Heart left ventricle (tissue), 16 donors: ENCODE measurements around the gene TJP3. TPM values are rescaled to one million over a fixed set of nuclear protein-coding genes. Genes with fewer than 3 reads are reported as not detected.

Experiments used
- ATAC-seq, 4 donors: fragments of 200-7000 bp; cut with Tn5 transposase; one replicate each; pipeline ENCODE4 v1.9.1; 2020 to 2022; ENCODE audit warnings: moderate library complexity in 4 of 4, mild to moderate bottlenecking in 3 of 4, moderate number of reproducible peaks in 1 of 4
- DNase-seq, 5 donors: peaks; one replicate each; pipeline ENCODE4 v3.0.0-alpha.2; 2020
- H3K27ac ChIP-seq, 12 donors: fragments of 200-600 bp; sonication (generic) in 4 of 12; one replicate each; pipeline versions ENCODE4 v1.5.0 to v1.8.0; 2016 to 2022; ENCODE audit warnings: mild to moderate bottlenecking in 2 of 12
- H3K27me3 ChIP-seq, 9 donors: fragments of 200-600 bp; sonication (generic) in 2 of 9; one replicate each; pipeline versions ENCODE4 v1.5.1 to v1.8.0; 2016 to 2022; ENCODE audit warnings: mild to moderate bottlenecking in 3 of 9
- H3K36me3 ChIP-seq, 9 donors: fragments of 200-600 bp; sonication (generic) in 2 of 9; one replicate each; pipeline versions ENCODE4 v1.5.0 to v1.8.0; 2018 to 2022; ENCODE audit warnings: mild to moderate bottlenecking in 2 of 9
- H3K4me1 ChIP-seq, 12 donors: fragments of 200-600 bp; sonication (generic) in 4 of 12; one replicate each; pipeline versions ENCODE4 v1.5.0 to v1.8.0; 2016 to 2022; ENCODE audit warnings: mild to moderate bottlenecking in 3 of 12
- H3K4me3 ChIP-seq, 12 donors: fragments of 200-600 bp; sonication (generic) in 4 of 12; one replicate each; pipeline versions ENCODE4 v1.5.0 to v1.8.0; 2017 to 2022; ENCODE audit warnings: mild to moderate bottlenecking in 9 of 12, moderate library complexity in 4 of 12
- H3K9me3 ChIP-seq, 12 donors: fragments of 200-600 bp; sonication (generic) in 4 of 12; one replicate each; pipeline versions ENCODE4 v1.5.0 to v1.8.0; 2016 to 2022; ENCODE audit warnings: mild to moderate bottlenecking in 1 of 12
- CTCF ChIP-seq, 12 donors: fragments of 200-600 bp; sonication (generic) in 4 of 12; IDR thresholded peaks; one replicate each; pipeline versions ENCODE4 v1.5.0 to v1.8.0; 2018 to 2022; ENCODE audit warnings: antibody characterized with exemption in 12 of 12, mild to moderate bottlenecking in 5 of 12
- POLR2A ChIP-seq, 2 donors: fragments of 450-650 bp; IDR thresholded peaks; one replicate each; pipeline ENCODE4 v1.6.1; 2017; ENCODE audit warnings: antibody characterized with exemption in 2 of 2, mild to moderate bottlenecking in 2 of 2, moderate library complexity in 2 of 2
- WGBS, 4 donors: extraction: QIAGEN DNeasy Blood & Tissue Kit in 2 of 4; methylation state at CpG; one replicate each; pipeline versions ENCODE4 v1.1.5 to v1.1.7; 2013 to 2018; 5-methylcytosine and 5-hydroxymethylcytosine counted together
- intact Hi-C, 10 donors: fragments of 100-400 bp; cut with DNase I; formaldehyde crosslinking; loops; one replicate each; pipeline versions ENCODE4 v1.11.1 to v1.14.2; 2022
- polyA plus RNA-seq, 2 donors: library from polyadenylated mRNA; stranded (reverse); fragments of 200-250 nt; gene quantifications; one replicate each; pipeline ENCODE4 v1.2.3, GENCODE V29; 2013
- total RNA-seq, 9 donors: library from RNA; depleted of rRNA in 2 of 9; stranded (reverse); fragments of >200 nt in 2 of 9; fragmentation: NEBNext Ultra II Directional in 3 of 9; extraction: Animal tissue kit (Norgen Biotek cat#: 25700) in 3 of 9; gene quantifications; one replicate each; pipeline versions ENCODE4 v1.1.0 to v1.2.4, GENCODE V29; 2016 to 2023
- donor health status: ischemic (EF 13 %, LVEDD 7.1; RV severe dilation, severe dysfunction).
- donor health status: healthy with polysubstance abuse.
- donor health status: DM: no; HTN: yes; CAD: no.
- donor health status: DM: no; HTN: no; CAD: no.
- donor health status: ischemic (EF 25% LVEDD 6.9; RV normal size, moderate dysfunction).
- donor health status: ischemic (EF 25% LVEDD 5.7; RV mildly dilated, moderate dysfunction).
- donor health status: healthy.
- donor health status: DM: yes; HTN: yes; CAD: no.
- donor health status: ischemic (EF 35%, LVEDD 5.7; RV mildly dilated, moderate dysfunction).
- donor health status: nonischemic (EF 11% LVEDD 7.7; RV severe dilation, severe dysfunction).
- donor health status: DM: yes; HTN: yes; CAD: no.
- donor health status: PGD.
- donor health status: ischemic (EF 29% LVEDD 5.4; RV normal size, mild dysfunction).
- donor health status: nonischemic (EF 23%, LVEDD 6.1; RV moderate dilation, normal function).

TJP3 gene
- total and polyA plus RNA-seq, 11 donors = 0.06 to 0.48 (median 0.41) TPM; not detected in 8

- no peak overlapping the region for H3K27ac ChIP-seq
- peaks cover 0 to 22% (median 8%) of the 10 kb centered on the region in 9 donors for H3K27me3 ChIP-seq
- no peaks in the 10 kb centered on the region for H3K4me1 ChIP-seq
- intact Hi-C loops = loop anchor here in 1 of 10 donors (10.0 kb wide), 1 partner anchor 146 kb away; no protein-coding TSS in a partner anchor
- no peak for TF ChIP-seq POLR2A (IDR thresholded peaks at IDR 0.05)
- no peak for TF ChIP-seq CTCF (IDR thresholded peaks at IDR 0.05)
- no peak overlapping the region for H3K4me3 ChIP-seq
- no peak for DNase-seq
- no peak for ATAC-seq
- no peaks in the 10 kb centered on the region for H3K36me3 ChIP-seq
- peaks cover 0 to 24% (median 21%) of the 10 kb centered on the region in 12 donors for H3K9me3 ChIP-seq
- WGBS, 4 donors = 72 to 91% (median 73%) methylated on average over 14 to 44 of the region's 44 CpGs
Observed at GRCh38 chr19:3778899-3779723, 70.9 kb downstream of the TJP3 start.

GRCh38 chr19:3780786-3781304, 72.7 kb downstream of the TJP3 start:
- peaks cover 0 to 11% (median 0%) of the 10 kb centered on the region in 12 donors for H3K4me1 ChIP-seq
- H3K4me3 ChIP-seq = no peak overlapping the region
- H3K27me3 ChIP-seq = peaks cover 6 to 39% (median 23%) of the 10 kb centered on the region in 9 donors
- ATAC-seq (no peak), DNase-seq (no peak)
- intact Hi-C loops = loop anchor here in 1 of 10 donors (5.0 kb wide), 1 partner anchor 41 kb away; no protein-coding TSS in a partner anchor
- no peak overlapping the region for H3K27ac ChIP-seq
- H3K9me3 ChIP-seq = peaks cover 0 to 24% (median 21%) of the 10 kb centered on the region in 12 donors
- H3K36me3 ChIP-seq = no peaks in the 10 kb centered on the region
- WGBS, 4 donors = 89 to 93% (median 90%) methylated on average over 9 of the region's 9 CpGs
- no peak for TF ChIP-seq POLR2A (IDR thresholded peaks at IDR 0.05)
- no peak for TF ChIP-seq CTCF (IDR thresholded peaks at IDR 0.05)

GRCh38 chr19:3781603-3782002, 73.4 kb downstream of the TJP3 start:
- TF ChIP-seq CTCF (IDR thresholded peaks at IDR 0.05) = no peak
- no peak for TF ChIP-seq POLR2A (IDR thresholded peaks at IDR 0.05)
- H3K27me3 ChIP-seq = peaks cover 6 to 45% (median 25%) of the 10 kb centered on the region in 9 donors
- no peak for ATAC-seq
- peaks cover 0 to 17% (median 0%) of the 10 kb centered on the region in 12 donors for H3K4me1 ChIP-seq
- intact Hi-C loops = loop anchor here in 1 of 10 donors (5.0 kb wide), 1 partner anchor 41 kb away; no protein-coding TSS in a partner anchor
- H3K36me3 ChIP-seq = no peaks in the 10 kb centered on the region
- H3K27ac ChIP-seq = no peak overlapping the region
- WGBS, 4 donors = 93 to 98% (median 97%) methylated on average over 2 of the region's 2 CpGs
- peaks cover 0 to 24% (median 21%) of the 10 kb centered on the region in 12 donors for H3K9me3 ChIP-seq
- no peak for DNase-seq
- H3K4me3 ChIP-seq = no peak overlapping the region

- H3K4me3 ChIP-seq = no peak overlapping the region
- H3K27ac ChIP-seq = no peak overlapping the region
- H3K36me3 ChIP-seq = no peaks in the 10 kb centered on the region
- peaks cover 6 to 52% (median 27%) of the 10 kb centered on the region in 9 donors for H3K27me3 ChIP-seq
- ATAC-seq = no peak
- intact Hi-C loops = loop anchor here in 1 of 10 donors (5.0 kb wide), 1 partner anchor 40 kb away; no protein-coding TSS in a partner anchor
- 88 to 100% (median 99%) methylated on average over 1 of the region's 1 CpG for WGBS, 4 donors
- peaks cover 0 to 24% (median 21%) of the 10 kb centered on the region in 12 donors for H3K9me3 ChIP-seq
- DNase-seq = no peak
- peaks cover 0 to 17% (median 0%) of the 10 kb centered on the region in 12 donors for H3K4me1 ChIP-seq
- TF ChIP-seq POLR2A (IDR thresholded peaks at IDR 0.05) (no peak), CTCF (IDR thresholded peaks at IDR 0.05) (no peak)
Observed at GRCh38 chr19:3782330-3782729, 74.1 kb downstream of the TJP3 start.
